Ovary (tissue), 3 donors: ENCODE results near the gene ADARB2.

Experiments used
- POLR2A ChIP-seq: fragments of 450-650 bp; IDR thresholded peaks from one replicate; pipeline ENCODE4 v1.6.1; 2017; ENCODE audit warnings: antibody characterized with exemption, mild to moderate bottlenecking, moderate library complexity
- TF ChIP-seq, protein P1 (sequence below), 3 donors: fragments of 450-650 bp in 2 of 3; fragments of 200-600 bp in 1 of 3; IDR thresholded peaks; one replicate each; pipeline versions ENCODE4 v1.5.1 to v1.8.0; 2016 to 2022; ENCODE audit warnings: antibody characterized with exemption in 3 of 3, mild to moderate bottlenecking in 1 of 3
- donor health status: DM: no; HTN: no; CAD: no.

- TF ChIP-seq, protein P1, sequence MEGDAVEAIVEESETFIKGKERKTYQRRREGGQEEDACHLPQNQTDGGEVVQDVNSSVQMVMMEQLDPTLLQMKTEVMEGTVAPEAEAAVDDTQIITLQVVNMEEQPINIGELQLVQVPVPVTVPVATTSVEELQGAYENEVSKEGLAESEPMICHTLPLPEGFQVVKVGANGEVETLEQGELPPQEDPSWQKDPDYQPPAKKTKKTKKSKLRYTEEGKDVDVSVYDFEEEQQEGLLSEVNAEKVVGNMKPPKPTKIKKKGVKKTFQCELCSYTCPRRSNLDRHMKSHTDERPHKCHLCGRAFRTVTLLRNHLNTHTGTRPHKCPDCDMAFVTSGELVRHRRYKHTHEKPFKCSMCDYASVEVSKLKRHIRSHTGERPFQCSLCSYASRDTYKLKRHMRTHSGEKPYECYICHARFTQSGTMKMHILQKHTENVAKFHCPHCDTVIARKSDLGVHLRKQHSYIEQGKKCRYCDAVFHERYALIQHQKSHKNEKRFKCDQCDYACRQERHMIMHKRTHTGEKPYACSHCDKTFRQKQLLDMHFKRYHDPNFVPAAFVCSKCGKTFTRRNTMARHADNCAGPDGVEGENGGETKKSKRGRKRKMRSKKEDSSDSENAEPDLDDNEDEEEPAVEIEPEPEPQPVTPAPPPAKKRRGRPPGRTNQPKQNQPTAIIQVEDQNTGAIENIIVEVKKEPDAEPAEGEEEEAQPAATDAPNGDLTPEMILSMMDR (IDR thresholded peaks at IDR 0.05) = no peak
- no peak for TF ChIP-seq POLR2A
Measured at GRCh38 chr10:1641402-1641801, 95.9 kb downstream of the ADARB2 start.
